HUES6 (cell line): ENCODE data around the gene MNX1.

Experiments
- H3K27ac ChIP-seq: 2 replicates; pipeline ENCODE4 v1.7.0; 2013; ENCODE audit warnings: low read depth, mild to moderate bottlenecking, low read length, inconsistent platforms
- H3K27me3 ChIP-seq: 2 replicates; pipeline ENCODE4 v1.6.1; 2013; ENCODE audit warnings: low read length; ENCODE audit not compliant: control insufficient read depth, insufficient read depth
- H3K36me3 ChIP-seq: 2 replicates; pipeline ENCODE4 v1.6.1; 2013; ENCODE audit warnings: low read length; ENCODE audit not compliant: control insufficient read depth, insufficient read depth
- H3K4me1 ChIP-seq: 2 replicates; pipeline ENCODE4 v1.6.1; 2013; ENCODE audit warnings: low read length; ENCODE audit not compliant: control insufficient read depth, insufficient read depth
- H3K4me3 ChIP-seq: 2 replicates; pipeline ENCODE4 v1.5.1; 2013; ENCODE audit warnings: low read depth, low read length
- H3K9ac ChIP-seq: one replicate; pipeline ENCODE4 v1.6.1; 2013; ENCODE audit warnings: mild to moderate bottlenecking, low read length
- H3K9me3 ChIP-seq: 2 replicates; pipeline ENCODE4 v1.6.1; 2013; ENCODE audit warnings: low read depth, low read length; ENCODE audit not compliant: control insufficient read depth, insufficient read depth

The MNX1 gene

DNA sequence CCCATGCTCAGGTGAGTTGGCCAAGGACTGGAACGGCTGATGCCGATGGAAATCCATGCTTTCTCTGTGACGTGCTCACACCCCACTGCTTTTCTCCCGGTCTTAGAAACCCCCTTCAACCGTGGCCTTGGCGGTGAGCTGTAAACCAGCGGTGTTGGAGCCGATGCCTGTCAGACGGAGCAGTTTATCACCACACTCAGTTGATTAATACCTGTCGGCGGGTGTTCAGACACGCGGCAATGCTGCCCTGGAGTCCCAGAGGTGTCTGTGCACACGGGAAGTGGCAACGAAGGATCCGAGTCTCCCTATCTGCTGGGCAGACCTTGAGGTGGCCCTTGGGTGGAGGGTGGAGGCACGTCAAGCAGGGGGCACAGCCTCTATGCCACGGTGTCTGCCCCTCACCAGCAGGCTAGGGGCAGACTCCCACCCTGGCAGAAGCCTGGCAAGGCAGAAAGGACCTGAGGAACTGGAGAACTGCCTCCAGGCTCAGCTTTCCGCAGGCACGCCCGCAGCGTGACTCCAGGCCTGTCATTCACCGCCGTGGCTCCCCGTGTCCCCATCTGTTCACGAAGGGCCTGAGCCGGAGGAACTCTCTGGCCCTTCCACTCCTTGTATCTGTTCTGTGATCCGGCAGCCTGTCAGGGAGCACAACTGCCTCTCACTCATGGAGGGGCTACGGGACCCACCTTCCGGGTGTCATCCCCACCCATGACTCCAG is 34.6 kb upstream of the MNX1 start:
- Histone ChIP-seq H3K9me3 (no peaks in the 10 kb centered on the region), H3K36me3 (no peaks in the 10 kb centered on the region), H3K4me1 (peaks cover 9% of the 10 kb centered on the region; the same call in 1 of the 2 replicates), H3K4me3 (no peak overlapping the region), H3K27ac (no peak overlapping the region), H3K9ac (no peak overlapping the region), H3K27me3 (peaks cover 3% of the 10 kb centered on the region)

DNA sequence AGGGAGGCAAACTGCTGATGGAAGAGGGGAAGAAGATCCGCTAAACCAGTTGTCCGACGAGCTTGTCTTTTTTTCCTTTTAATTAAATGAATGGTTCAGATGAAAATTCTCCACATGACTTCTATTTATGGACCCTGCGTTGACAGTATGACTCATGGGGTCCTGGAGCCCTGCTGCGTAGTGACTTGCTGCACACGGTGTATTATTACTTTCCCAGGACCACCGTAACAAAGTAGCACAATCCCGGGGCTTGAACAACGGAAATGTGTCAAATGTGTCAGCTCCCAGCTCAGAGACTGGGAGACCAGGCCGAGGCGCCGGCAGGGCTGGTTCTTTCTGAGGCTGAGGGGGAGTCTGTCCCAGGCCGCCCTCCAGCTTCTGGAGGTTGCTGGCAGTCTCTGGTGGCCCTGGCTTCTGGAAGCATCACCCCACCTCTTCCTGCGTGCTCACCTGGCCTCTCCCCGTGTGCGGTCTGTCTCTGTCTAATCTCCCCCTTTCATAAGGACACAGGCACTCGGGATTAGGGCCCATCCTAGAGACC is 33.8 kb upstream of the MNX1 start:
- H3K4me3 ChIP-seq, result no peak overlapping the region

GRCh38 chr7:157043745-157044144 is 33.3 kb upstream of the MNX1 start:
- Histone ChIP-seq H3K9me3 (no peaks in the 10 kb centered on the region), H3K4me1 (peaks cover 9% of the 10 kb centered on the region; the same call in 1 of the 2 replicates), H3K27ac (no peak overlapping the region), H3K27me3 (peaks cover 14% of the 10 kb centered on the region), H3K9ac (no peak overlapping the region), H3K36me3 (no peaks in the 10 kb centered on the region), H3K4me3 (no peak overlapping the region)

More for the DNA sequence above, 33.8 kb upstream of the MNX1 start:
- no peak overlapping the region for H3K9ac ChIP-seq
- H3K27ac ChIP-seq, result no peak overlapping the region
- no peaks in the 10 kb centered on the region for H3K36me3 ChIP-seq
- no peaks in the 10 kb centered on the region for H3K9me3 ChIP-seq
- peaks cover 9% of the 10 kb centered on the region; the same call in 1 of the 2 replicates for H3K4me1 ChIP-seq
- peaks cover 12% of the 10 kb centered on the region for H3K27me3 ChIP-seq

- Histone ChIP-seq H3K4me1 (peaks cover 9% of the 10 kb centered on the region; the same call in 1 of the 2 replicates), H3K4me3 (no peak overlapping the region), H3K27me3 (peaks cover 20% of the 10 kb centered on the region), H3K36me3 (no peaks in the 10 kb centered on the region), H3K9ac (no peak overlapping the region), H3K27ac (no peak overlapping the region), H3K9me3 (no peaks in the 10 kb centered on the region)
Observed at GRCh38 chr7:157041514-157042277, 31.2 kb upstream of the MNX1 start.

DNA sequence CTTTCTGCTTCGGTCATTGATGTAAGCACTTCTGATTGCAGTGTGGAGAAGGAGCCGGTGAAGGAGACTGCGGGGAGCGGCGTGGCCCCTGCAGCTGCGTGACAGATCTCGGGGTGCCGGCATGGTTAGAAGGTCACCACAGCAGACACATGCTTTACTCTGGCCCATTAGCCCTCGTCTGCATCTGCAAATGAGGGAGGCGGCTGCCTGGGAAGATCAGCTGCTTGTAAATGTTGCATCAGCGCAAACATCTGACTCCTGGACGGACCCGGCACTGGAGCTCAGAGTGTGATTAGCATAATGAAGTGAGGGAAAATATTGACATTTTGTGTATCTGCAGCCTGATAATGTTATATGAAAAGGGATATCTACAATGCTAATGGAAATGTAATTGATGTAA is 30.5 kb upstream of the MNX1 start:
- Histone ChIP-seq H3K36me3 (no peaks in the 10 kb centered on the region), H3K27ac (no peak overlapping the region), H3K4me3 (no peak overlapping the region), H3K4me1 (peaks cover 9% of the 10 kb centered on the region; the same call in 1 of the 2 replicates), H3K9ac (no peak overlapping the region), H3K9me3 (peaks cover 2% of the 10 kb centered on the region; the same call in 1 of the 2 replicates), H3K27me3 (peaks cover 20% of the 10 kb centered on the region)

- H3K4me1 ChIP-seq, result peaks cover 9% of the 10 kb centered on the region; the same call in 1 of the 2 replicates
- H3K4me3 ChIP-seq, result no peak overlapping the region
- H3K36me3 ChIP-seq, result no peaks in the 10 kb centered on the region
- H3K9me3 ChIP-seq, result peaks cover 4% of the 10 kb centered on the region; the same call in 1 of the 2 replicates
- no peak overlapping the region for H3K27ac ChIP-seq
- H3K27me3 ChIP-seq, result peaks cover 29% of the 10 kb centered on the region
- H3K9ac ChIP-seq, result no peak overlapping the region
Observed at GRCh38 chr7:157037635-157038034, 27.2 kb upstream of the MNX1 start.

GRCh38 chr7:157037028-157037427 is 26.6 kb upstream of the MNX1 start:
- peaks cover 32% of the 10 kb centered on the region for H3K27me3 ChIP-seq
- no peak overlapping the region for H3K27ac ChIP-seq
- H3K4me3 ChIP-seq, result no peak overlapping the region
- H3K4me1 ChIP-seq, result peaks cover 9% of the 10 kb centered on the region; the same call in 1 of the 2 replicates
- H3K9me3 ChIP-seq, result peaks cover 4% of the 10 kb centered on the region; the same call in 1 of the 2 replicates
- no peaks in the 10 kb centered on the region for H3K36me3 ChIP-seq
- no peak overlapping the region for H3K9ac ChIP-seq

DNA sequence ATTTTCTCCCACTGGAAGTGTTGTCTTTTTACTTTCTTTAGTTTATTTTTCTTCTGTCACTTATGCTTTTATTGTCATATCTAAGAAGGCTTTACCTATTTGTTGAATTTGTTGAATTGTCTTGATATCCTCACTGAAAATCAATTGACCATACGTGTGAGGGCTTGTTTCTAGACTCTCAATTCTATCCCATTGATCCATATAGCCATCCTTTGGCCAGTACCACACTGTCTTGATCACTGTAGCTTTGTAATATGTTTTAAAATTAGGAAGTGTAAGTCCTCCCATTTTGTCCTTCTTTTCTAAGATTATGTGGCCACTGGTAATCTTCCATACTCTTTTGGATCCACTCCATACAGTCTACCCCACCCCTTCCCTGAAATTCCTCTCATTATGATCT is 25.5 kb upstream of the MNX1 start:
- H3K4me1 ChIP-seq, result peaks cover 3% of the 10 kb centered on the region; the same call in 1 of the 2 replicates
- no peak overlapping the region for H3K27ac ChIP-seq
- no peaks in the 10 kb centered on the region for H3K36me3 ChIP-seq
- peaks cover 4% of the 10 kb centered on the region; the same call in 1 of the 2 replicates for H3K9me3 ChIP-seq
- peaks cover 38% of the 10 kb centered on the region for H3K27me3 ChIP-seq
- no peak overlapping the region for H3K9ac ChIP-seq
- no peak overlapping the region for H3K4me3 ChIP-seq

- H3K9me3 ChIP-seq, result peaks cover 4% of the 10 kb centered on the region; the same call in 1 of the 2 replicates
- H3K9ac ChIP-seq, result no peak overlapping the region
- H3K4me1 ChIP-seq, result no peaks in the 10 kb centered on the region
- H3K4me3 ChIP-seq, result no peak overlapping the region
- peaks cover 37% of the 10 kb centered on the region for H3K27me3 ChIP-seq
- no peak overlapping the region for H3K27ac ChIP-seq
- H3K36me3 ChIP-seq, result no peaks in the 10 kb centered on the region
Observed at GRCh38 chr7:157035302-157035701, 24.8 kb upstream of the MNX1 start.

- no peaks in the 10 kb centered on the region for H3K4me1 ChIP-seq
- no peak overlapping the region for H3K9ac ChIP-seq
- H3K27ac ChIP-seq, result no peak overlapping the region
- peaks cover 4% of the 10 kb centered on the region; the same call in 1 of the 2 replicates for H3K9me3 ChIP-seq
- no peaks in the 10 kb centered on the region for H3K36me3 ChIP-seq
- H3K4me3 ChIP-seq, result no peak overlapping the region
- peaks cover 35% of the 10 kb centered on the region for H3K27me3 ChIP-seq
Observed at GRCh38 chr7:157033483-157034473, 23.3 kb upstream of the MNX1 start.
